G401 (cell line): ENCODE measurements around the gene ADSS1. TPM values are rescaled to one million over a fixed set of nuclear protein-coding genes. Genes with fewer than 3 reads are reported as not detected.
"Not testable (repeated sequence)": the region's sequence is repeated elsewhere in the genome, so short reads cannot be mapped to it uniquely, and the experiment has no call there.

Experiments
- DNase-seq: peaks from one replicate; pipeline ENCODE4 v3.0.0-alpha.2; 2015; ENCODE audit warnings: low spot score
- in situ Hi-C: cut with HindIII; loops from 2 replicates; pipeline ENCODE4 v1.10.0; 2016; ENCODE audit warnings: low sequenced_read_pairs, mixed read lengths
- total RNA-seq: library from RNA; depleted of rRNA; stranded (reverse); fragments of >200 nt; shearing (Covaris generic); gene quantifications from 2 replicates; pipeline ENCODE4 v1.2.3, GENCODE V29; 2014

ADSS1 gene
- total RNA-seq, 1 experiment from 2014 or later, result 19.5 TPM

DNA sequence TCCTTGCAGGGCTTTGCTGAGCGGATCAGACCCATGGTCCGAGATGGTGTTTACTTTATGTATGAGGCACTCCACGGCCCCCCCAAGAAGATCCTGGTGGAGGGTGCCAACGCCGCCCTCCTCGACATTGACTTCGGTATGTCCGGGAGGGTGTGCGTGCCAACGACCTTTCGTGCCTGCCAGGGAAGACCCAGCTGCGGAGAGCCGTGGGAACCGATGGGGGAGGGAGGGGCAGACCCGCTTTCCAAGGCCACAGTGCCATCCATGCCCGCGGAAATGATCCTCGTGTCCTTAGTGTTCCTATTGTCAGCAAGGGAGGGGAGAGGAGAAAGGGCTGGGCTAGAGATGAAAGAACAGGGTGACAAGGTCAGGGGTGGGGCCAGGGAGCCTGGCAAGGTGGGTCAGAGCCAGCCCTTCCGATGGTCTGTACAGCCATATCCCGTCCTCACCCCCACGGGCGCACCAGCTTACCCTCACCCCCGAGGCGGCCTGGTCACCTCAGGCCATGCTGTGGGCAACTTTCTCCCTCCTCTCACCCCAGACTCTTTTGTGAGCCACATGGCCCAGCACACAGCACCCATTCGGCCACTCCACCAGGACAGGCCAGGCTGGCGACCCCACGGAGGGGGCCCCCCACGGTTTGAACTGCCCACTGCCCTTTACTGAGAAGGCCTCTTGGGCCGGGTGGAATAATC, 17.2 kb downstream of the ADSS1 start:
- in situ Hi-C loops, result no loop called here
- no peak for DNase-seq

DNA sequence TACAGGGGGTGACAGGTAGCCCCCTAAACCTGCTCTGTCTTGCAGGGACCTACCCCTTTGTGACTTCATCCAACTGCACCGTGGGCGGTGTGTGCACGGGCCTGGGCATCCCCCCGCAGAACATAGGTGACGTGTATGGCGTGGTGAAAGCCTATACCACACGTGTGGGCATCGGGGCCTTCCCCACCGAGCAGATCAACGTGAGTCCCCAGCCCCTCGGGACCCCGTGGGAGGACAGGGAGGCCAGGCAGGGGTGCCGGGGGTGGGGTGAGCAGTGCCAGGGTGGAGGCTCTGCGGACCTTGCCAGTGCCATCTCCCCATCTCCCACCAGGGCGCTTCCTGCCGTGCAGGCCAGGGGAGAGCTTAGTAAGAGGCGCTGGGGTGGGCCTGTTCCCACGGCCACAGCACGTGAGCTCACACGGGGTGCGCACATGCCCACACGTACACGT, 17.8 kb downstream of the ADSS1 start:
- in situ Hi-C loops, result no loop called here

DNA sequence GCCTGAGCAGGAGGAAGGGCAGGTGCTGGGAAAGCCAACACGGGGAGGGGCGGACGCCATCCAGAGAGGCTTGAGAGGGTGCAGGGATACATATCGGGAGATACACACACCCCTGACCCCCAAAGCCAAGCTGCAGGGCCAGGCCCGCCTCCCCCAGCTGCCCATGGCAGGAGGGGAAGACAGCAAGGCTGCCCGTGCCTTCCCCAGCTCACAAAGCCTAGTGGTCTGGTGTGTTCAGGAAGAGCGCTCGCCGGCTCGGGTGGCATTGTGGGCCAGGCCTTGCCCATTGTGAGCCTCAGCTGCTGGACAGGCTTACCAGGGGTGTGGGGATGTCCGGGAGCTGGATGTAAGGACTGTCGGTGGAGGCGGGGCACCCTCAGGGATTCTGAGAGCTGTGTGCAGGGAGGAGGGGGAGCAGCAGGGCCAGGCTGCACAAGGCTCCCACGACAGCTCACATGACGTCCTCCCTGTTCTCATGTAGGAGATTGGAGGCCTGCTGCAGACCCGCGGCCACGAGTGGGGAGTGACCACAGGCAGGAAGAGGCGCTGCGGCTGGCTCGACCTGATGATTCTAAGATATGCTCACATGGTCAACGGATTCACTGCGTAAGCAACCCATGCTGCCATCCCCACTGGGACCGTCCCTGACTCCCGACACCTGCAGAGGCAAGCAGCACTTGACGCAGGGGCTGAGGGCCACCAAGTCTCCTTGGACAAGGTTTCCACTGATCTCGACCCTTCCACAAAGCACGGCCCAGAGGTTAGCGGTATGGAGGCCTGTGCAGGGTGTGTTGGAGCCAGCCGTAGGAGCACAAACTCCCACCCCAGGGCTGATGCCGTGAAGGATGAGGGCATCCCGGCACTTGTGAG, 18.8 kb downstream of the ADSS1 start:
- in situ Hi-C loops, result no loop called here
- DNase-seq, result no peak

More for the DNA sequence above, 17.8 kb downstream of the ADSS1 start:
- DNase-seq, result no peak

DNA sequence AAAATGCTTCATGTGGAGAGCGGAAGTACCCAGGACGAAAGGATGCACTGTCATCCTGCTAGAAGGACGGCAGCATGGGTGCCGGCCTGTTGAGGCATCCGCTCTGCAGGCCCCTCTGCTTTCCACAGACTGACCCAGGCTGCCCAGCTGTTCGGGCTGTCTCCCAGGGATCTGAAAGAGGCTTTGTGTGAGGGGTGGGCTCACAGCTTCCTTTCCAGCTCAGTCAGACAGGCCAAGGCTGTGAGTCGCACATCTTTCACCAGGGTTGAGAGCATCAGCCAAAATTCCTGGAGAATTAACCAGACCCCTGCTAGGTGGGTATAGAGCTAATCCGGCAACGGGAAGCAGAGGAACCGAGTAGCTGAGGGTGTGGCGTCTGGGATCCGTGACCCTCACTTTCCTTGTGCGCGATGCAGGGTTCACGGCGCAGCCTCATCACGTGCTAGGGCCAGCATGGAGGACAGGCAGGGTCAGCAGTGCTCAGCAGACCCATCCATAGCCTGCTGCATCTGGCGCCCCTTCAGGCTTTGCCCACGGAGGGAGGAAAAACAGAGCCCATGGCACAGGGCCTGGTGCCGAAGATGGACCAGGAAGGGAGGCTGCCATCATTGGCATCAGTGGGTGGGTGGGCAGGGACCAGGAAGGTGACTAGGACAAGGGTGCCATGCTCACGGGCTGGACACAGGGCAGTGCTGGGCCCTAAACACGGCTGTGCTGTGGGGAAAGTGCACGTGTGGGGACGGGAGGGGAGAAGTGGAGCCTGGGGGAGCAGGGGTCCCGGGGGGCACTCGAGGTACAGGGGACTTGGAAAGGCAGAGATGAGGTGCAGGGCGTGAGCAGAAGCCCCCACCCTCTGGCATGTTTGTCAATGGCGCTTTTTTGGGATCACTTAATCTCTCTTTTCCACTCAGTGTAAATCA, 19.7 kb downstream of the ADSS1 start:
- in situ Hi-C loops, result no loop called here
- DNase-seq, result no peak

DNA sequence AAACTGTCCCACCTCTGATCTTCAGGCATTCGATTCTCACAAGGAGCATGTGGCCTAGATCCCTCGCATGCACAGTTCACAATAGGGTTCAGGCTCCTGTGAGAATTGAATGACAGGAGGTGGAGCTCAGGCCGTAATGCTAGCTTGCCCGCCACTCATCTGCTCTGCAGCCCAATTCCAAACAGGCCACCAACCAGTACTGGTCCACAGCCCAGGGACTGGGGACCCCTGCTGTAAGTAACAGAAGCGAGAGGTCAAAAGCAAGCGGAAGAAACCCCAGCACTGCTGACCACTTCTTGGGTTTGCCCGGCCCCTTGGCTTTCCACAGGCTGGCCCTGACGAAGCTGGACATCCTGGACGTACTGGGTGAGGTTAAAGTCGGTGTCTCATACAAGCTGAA, 20.5 kb downstream of the ADSS1 start:
- in situ Hi-C loops, result no loop called here
- DNase-seq, result no peak

DNA sequence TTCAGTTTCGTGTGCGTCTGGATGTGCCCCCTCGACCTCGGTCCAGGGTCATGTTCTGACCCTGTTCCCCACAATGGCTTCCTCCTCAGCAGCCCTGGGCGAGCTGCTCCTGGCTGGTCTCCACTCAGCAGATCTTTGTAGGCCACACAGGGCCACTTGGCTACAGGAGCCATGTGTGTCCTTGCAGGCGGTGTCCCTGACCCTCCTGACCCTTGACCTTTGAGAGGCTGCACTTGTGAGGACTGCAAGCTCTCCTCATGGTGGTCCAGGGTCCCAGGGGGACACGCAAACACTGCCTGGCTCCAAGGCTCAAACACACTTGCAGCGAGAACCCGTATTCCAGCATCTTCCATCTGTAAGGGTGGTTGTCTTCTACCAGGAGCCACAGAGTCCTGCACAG, 21.4 kb downstream of the ADSS1 start:
- no peak for DNase-seq
- in situ Hi-C loops, result no loop called here

DNA sequence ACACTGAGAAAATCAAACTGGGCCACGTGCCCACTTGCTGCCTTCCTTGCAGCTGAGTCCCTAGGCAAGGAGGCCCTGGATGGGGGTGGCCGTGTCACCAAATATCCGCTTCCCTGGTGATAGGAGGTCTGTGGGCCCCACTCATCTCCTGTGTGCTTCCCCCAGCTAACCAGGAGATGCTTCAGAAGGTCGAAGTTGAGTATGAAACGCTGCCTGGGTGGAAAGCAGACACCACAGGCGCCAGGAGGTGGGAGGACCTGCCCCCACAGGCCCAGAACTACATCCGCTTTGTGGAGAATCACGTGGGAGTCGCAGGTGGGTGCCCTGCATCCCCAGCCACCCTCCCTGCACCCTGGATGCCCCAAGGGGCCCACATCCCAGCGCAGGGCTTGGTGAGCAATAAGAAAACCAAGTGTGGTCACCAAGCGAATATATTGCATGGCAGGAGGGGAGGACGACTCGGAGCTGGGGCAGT, 22.1 kb downstream of the ADSS1 start:
- in situ Hi-C loops, result no loop called here
- DNase-seq, result no peak

DNA sequence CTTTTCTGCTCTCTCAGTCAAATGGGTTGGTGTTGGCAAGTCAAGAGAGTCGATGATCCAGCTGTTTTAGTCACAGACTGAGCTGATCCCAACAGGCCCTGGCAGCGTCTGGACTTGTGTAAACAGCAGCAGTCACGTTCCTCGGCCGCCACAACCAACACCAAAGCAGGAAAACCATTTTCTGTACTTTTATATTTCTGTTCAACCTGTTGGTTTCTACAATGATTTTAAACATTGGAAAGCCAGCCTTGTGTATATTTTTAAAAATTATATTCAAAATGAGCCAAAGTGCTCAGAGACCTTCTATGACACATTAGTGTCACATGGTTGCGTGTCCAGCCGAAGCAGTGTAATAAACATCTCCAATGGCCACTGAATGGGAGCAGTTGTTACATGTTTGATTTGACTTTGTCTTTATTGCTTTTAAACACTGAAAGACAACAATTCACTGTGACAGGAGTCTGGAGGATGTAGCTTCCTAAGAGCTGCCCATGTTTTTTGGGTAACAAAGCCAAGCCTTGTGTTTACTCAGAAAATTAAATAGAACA, 23.0 kb downstream of the ADSS1 start:
- in situ Hi-C loops, result no loop called here

DNA sequence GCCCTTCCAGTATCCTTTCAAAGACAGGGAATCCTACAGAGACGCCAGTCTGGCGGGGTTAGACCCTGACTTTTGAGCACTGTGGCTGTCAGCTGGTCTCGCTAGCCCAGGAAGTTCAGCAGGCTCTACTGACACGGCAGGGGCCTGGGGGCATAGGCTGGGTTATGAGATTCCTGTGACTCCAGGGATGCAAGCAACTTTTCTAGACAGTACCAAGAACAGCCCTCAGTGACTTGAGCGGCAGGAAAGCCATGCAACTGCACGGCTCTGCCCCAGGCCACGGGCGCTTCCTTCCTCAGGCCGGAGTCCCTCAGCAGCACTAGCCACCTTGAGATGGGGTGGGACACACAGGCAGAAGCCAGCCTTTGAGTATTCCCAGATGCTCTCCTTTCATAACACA, 23.8 kb downstream of the ADSS1 start:
- DNase-seq, result no peak
- in situ Hi-C loops, result no loop called here

More for the DNA sequence above, 23.0 kb downstream of the ADSS1 start:
- DNase-seq, result no peak

DNA sequence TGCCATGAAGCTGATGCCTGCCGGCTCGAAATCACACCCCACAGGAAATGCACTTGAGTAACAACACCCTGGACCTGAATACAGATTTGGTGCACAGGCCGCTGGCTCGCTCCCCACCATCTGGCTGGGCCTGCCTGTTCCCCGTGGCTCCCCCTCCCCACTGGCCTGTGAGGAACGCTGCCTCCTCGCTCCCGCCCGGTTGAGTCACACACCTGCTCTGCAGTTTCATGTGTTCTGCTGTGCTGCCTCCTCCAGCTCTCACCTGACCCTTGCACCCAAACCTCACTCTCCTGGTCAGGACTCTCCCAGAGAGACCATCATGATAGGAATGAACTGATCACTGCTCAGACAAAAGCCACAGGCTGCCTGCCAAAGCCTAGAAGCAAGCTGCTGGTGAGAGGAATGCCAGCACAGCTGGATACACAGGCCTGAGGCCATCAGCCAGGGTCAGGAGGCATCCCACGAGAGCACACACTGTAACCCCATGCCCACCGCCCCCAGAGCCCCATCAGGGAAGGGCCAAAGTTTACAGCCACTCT, 25.2 kb downstream of the ADSS1 start:
- in situ Hi-C loops, result no loop called here
- DNase-seq, result no peak

DNA sequence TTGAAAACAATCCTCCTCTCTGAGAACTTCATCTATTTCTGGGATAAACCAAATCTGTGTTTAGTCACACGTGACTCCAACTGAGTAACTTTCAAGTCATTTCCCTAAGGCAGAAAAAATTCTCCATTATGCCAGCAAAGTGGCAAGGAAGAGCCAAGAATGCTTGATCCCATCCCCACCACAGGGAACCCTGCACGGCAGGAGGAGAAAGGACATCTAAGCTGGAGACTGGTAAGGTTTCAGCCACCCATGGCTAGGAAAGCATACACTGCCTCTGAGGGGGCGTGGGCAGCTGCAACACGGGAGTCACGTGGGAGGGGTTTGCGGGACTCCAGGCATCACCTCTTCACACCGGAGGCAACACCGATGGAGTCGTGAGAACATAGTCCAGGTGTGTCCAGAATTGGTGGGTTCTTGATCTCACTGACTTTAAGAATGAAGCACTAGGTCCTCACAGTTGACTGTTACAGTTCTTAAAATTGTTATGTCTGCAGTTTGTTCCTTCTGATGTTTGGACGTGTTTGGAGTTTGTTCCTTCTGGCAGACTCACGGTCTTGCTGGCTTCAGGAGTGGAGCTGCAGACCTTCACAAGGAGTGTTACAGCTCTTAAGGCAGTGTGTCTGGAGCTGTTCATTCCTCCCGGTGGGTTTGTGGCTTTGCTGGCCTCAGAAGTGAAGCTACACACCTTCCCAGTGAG, 26.2 kb downstream of the ADSS1 start:
- in situ Hi-C loops, result no loop called here

DNA sequence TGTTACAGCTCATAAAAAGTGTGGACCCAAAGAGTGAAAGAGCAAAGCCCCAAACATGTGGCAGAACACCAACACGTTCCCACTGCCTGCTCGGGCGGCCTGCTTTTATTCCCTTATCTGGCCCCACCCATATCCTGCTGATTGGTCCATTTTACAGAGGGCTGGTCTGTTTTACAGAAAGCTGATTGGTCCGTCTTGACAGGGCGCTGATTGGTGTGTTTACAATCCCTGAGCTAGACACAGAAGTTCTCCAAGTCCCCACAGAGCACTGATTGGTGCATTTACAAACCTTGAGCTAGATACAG, 26.7 kb downstream of the ADSS1 start:
- DNase-seq, in situ Hi-C loops: not testable (repeated sequence)

More for the DNA sequence above, 26.2 kb downstream of the ADSS1 start:
- no peak for DNase-seq

DNA sequence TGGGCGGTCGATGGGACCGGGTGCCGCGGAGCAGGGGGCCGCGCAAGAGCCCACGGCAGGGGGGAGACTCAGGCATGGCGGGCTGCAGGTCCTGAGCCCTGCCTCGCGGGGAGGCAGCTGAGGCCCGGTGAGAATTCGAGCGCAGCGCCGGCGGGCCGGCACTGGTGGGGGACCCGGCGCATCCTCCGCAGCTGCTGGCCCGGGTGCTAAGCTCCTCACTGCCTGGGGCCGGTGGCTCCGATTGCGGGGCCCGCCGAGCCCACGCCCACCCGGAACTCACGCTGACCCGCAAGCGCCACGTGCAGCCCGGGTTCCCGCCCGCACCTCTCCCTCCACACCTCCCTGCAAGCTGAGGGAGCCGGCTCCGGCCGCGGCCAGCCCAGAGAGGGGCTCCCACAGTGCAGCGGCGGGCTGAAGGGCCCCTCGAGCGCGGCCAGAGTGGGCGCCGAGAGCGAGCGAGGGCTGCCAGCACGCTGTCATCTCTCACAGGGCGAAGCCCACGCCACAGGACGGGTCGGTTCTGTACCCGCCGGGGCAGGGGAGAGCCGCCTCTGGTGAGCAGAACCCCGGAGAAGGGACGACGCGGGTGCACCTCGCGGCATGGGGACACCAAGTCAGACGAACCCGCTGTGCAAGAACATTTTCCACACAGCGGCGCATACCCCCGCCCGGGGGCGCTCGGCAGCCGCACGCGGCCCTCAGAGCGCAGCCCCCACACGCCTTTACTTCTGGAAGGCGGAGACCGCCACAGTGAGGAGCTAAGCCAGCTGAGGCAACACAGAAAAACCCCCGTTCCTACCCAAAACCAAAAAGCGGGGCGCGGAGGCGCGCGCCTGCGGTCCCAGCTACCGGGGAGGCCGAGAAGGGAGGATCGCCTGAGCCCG, 27.8 kb downstream of the ADSS1 start:
- in situ Hi-C loops, result no loop called here
- DNase-seq, result no peak

DNA sequence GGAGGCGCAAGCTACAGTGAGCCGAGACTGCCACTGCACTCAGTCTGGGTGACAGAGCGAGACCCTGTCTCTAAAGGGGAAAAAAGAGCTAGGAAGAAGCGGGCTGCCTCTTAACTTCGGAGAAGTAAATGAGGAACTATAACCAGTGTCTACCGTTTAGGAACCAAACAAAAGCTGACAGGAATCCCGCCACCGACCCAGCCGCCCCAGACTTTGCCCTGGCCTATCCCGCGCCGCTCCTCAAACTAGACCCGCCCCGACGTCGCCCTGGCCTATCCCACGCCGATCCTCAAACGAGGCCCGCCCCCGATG, 28.4 kb downstream of the ADSS1 start:
- DNase-seq, result no peak
- in situ Hi-C loops, result no loop called here

DNA sequence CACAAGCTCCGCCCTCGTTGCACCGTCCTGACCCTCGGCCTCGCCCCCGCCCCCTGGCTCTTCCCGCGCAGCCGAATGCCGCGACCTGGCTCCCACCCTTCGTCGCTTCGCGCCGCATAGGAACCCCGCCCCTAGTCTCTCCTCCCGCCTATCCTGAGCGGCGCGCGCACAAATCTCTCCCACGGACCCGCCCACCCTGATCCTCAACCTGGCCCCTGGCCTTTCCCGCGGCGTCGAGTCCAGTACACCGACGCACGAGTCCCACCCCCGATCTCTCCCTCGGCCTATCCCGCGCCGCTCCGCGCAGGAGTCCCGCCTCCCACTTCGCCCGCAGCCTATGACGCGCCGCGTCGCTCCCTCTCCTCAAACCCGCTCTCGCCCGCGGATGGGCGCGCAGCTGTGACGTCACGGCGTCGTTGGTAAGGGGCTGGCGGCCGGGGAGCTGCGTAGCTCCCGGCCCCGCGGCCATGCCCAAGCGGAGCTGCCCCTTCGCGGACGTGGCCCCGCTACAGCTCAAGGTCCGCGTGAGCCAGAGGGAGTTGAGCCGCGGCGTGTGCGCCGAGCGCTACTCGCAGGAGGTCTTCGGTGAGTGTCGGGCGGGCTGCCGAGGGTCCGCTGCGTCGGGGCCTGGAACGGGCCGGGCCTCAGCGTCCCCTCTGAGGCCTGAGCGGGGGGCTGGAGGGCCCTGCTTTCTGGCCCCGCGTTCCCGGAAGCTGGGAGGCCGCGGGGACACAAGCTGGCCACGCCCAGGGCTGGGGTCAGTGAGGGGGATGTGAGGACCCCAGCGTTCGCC, 28.9 kb downstream of the ADSS1 start, which contains the start of gene SIVA1:
TSS of gene SIVA1 (plus strand) at position 413 of the 793 bp plus-strand sequence. CDS start at position 468, 55 bp downstream.
- in situ Hi-C loops, result no loop called here
- DNase-seq, result peak; percentile 99

DNA sequence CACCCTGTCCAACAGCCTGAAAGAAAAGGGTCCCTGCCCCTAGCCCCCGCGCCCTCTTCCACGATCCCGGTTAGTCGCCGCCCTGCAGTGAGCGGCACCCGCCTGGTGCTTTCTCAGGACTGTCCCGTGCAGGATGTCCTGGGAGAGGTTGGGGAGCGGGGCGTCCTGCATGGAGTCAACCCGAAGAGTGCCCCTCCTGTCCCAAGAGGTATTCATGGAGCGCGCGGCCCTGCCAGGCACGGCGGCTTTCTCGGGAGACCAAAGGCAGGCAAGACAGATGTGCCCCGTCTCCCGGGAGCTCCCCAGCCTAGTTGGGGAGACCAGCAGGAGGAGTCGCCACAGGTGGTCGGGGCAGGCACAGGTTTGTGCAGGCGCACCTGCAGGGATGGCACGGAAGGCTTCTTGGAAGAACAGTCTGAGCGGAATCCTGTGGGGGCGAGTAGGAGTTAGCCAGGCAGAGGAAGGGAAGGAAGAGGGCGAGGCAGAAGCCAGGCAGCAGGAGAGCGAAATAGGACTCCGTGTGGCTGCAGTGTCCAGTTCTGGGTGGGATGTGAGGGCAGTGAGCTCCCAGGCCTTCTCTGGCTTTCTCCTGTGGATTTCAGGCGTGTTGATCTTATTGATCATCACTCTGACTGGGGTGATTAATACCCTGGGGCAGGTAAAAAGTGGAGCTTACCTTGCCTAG, 29.6 kb downstream of the ADSS1 start:
- no peak for DNase-seq
- in situ Hi-C loops, result no loop called here
